ENCODE data around the gene ARG2. TPM values are rescaled to one million over a fixed set of nuclear protein-coding genes. Genes with fewer than 3 reads are reported as not detected.

The ARG2 gene
- 10 to 100 TPM; 11.9 TPM for total RNA-seq

DNA sequence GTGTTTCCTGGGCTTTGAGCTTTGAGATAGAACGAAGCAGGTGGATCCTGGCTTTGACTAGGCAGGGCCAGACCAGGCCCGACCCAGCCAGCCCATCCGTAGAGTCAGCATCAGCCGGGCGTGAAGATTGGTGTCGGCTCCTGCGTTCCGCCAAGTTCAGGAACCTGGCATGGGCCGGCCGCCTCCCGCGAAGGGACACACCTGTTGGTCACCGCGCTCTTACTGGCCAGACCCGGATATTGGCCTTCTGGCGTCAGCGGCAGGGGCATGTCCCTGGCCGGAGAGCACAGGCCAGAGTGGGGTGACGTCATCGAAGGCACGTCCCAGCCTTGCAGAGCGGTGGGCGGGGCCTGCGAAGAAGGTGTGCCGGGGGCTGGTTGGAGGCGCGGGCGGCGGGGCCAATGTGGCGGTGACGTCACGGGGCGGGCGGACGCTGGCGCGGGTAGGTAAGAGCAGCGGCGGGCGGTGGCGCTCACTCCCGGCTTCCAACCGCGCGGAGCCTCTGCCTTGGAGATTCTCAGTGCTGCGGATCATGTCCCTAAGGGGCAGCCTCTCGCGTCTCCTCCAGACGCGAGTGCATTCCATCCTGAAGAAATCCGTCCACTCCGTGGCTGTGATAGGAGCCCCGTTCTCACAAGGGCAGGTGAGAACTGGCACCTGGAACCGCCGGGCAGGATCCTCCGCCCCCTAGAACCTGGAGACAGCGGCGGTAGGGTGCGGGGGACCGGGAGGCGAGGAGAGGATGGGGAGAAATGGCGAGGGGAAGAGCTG, at the start of gene ARG2:
Gene ARG2, plus strand, starts transcription at position 475 of the 771 bp plus-strand sequence. Its CDS starts 58 bp downstream, at position 533.
- peaks cover 8% of the 10 kb centered on the region for H3K27me3 Mint-ChIP-seq
- H3K9me3 Mint-ChIP-seq (ENCODE audit: low read depth), result no peaks in the 10 kb centered on the region
- DNase-seq (peak; percentile 99), ATAC-seq (peak; percentile 88)
- peak within 1 kb of the TSS; percentile 77 for H3K4me3 Mint-ChIP-seq
- no peaks in the 10 kb centered on the region for H3K36me3 Mint-ChIP-seq (ENCODE audit: low read depth)
- peak within 1 kb of the TSS; percentile 73 for H3K27ac Mint-ChIP-seq
- intact Hi-C loops (cut with DNase I, micrococcal nuclease), result loop anchor here (1.0 to 10.0 kb wide), 11 partner anchors 19 to 1533 kb away; partner anchors contain the start of genes RDH11 (in 2 of the 2), DCAF5 (in 1 of the 2), EIF2S1 (in 1 of the 2) and PALS1 (in 1 of the 2)
- POLR2A ChIA-PET, result interaction anchor here (0.6 to 1.0 kb wide), 3 partner anchors 20 to 54 kb away, joined by 3 to 7 read pairs (median 6); partner anchors contain the start of gene PIGH
- H3K4me1 Mint-ChIP-seq, result peaks cover 31% of the 10 kb centered on the region
- CTCF ChIA-PET, result interaction anchor here (0.7 to 3.8 kb wide), 37 partner anchors 8 to 215 kb away, joined by 3 to 87 read pairs (median 5); partner anchors contain the start of genes PIGH, PLEKHH1, RDH11 and RDH12

DNA sequence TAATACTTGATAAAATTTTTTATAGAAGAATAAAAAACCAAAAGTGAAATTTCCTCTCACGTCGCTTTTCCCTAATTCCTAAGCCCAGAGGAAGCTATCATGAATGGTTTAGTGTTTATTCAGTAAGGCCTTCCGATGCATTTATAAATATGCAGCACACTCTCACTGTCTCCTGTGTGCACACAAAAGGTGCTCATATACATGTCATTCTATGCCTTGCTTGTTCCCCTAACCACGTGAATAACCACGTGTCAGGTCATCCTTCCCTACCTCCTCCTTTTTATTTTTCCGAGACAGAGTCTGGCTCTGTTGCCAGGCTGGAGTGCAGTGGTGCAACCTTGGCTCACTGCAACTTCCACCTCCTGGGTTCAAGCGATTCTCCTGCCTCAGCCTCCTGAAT, 49.3 kb upstream of the ARG2 start:
- intact Hi-C loops (cut with DNase I, micrococcal nuclease), result loop anchor here in 1 of 2 experiments (5.0 kb wide), 1 partner anchor 1213 kb away; no protein-coding TSS in a partner anchor
- no peaks in the 10 kb centered on the region for H3K9me3 Mint-ChIP-seq (ENCODE audit: low read depth)
- H3K27ac Mint-ChIP-seq, result no peak overlapping the region
- CTCF ChIA-PET, result interaction anchor here (0.8 to 5.1 kb wide), 22 partner anchors 8 to 155 kb away, joined by 3 to 159 read pairs (median 8); partner anchors contain the start of genes PIGH and PLEKHH1
- no peak for DNase-seq
- POLR2A ChIA-PET, result interaction anchor here (0.6 kb wide), 2 partner anchors 34 to 61 kb away, joined by 3 read pairs; no protein-coding TSS in a partner anchor
- no peak for ATAC-seq
- H3K4me3 Mint-ChIP-seq, result no peak overlapping the region
- H3K36me3 Mint-ChIP-seq (ENCODE audit: low read depth), result no peaks in the 10 kb centered on the region
- no peaks in the 10 kb centered on the region for H3K4me1 Mint-ChIP-seq
- H3K27me3 Mint-ChIP-seq, result peaks cover 3% of the 10 kb centered on the region

DNA sequence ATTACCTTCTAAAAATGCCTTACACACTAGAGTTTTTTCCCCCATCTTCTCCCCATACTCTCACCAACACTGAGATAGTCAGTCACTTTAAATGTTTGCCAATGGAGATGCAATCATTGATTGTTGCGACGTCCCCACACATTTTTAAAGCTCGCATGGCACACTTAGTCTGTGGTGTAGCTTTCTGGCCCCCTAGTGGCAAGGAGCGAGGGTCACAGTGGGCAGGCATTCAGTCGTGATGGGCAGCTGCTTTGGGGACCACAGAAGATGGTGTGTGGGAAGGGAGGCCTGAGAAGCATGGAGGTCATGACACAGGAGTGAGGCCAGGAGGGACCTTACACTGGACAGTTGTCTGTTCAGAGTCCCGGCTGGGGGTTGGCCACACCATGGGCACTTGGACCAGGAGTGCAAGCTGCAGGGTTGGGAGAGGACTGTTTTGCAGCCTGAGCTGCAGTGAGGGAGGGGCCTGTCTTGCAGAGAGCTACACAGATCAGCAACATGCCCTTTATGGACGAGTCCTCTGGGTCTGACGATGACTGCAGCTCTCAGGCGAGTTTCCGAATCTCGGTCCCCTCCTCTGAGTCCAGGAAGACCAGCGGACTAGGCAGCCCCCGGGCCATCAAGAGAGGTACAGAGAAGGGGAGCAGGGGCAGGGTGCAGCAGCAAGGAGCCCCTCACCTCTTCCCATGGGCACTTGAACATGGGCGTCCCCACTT, 48.3 kb upstream of the ARG2 start:
- no peaks in the 10 kb centered on the region for H3K9me3 Mint-ChIP-seq (ENCODE audit: low read depth)
- peak; percentile 82 for DNase-seq
- peaks cover 3% of the 10 kb centered on the region for H3K27me3 Mint-ChIP-seq
- peak; percentile 97 for ATAC-seq
- intact Hi-C loops (cut with DNase I, micrococcal nuclease), result loop anchor here (1.0 to 5.0 kb wide), 3 partner anchors 45 to 1214 kb away; no protein-coding TSS in a partner anchor
- no peak overlapping the region for H3K27ac Mint-ChIP-seq
- H3K4me3 Mint-ChIP-seq, result no peak overlapping the region
- ChIA-PET POLR2A (no interaction called here), CTCF (interaction anchor here (0.5 to 5.1 kb wide), 47 partner anchors 9 to 1519 kb away, joined by 3 to 159 read pairs (median 4); partner anchors contain the start of genes PIGH, PLEKHH1 and TMEM229B)
- no peaks in the 10 kb centered on the region for H3K36me3 Mint-ChIP-seq (ENCODE audit: low read depth)
- H3K4me1 Mint-ChIP-seq, result no peaks in the 10 kb centered on the region

DNA sequence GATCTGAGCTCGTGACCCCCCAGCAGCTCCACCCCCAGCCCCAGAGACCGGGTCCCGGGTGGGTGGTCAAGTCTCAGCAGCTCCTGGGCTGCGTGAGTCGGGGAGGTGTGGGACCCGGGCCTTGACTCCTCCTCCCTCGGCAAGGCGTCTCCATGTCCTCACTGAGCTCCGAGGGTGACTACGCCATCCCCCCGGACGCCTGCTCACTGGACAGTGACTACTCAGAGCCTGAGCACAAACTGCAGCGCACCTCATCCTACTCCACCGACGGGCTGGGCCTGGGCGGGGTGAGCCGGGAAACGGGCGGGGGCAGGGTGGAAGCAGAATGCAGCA, 47.8 kb upstream of the ARG2 start:
- CTCF ChIA-PET, result interaction anchor here (0.5 to 5.1 kb wide), 32 partner anchors 10 to 1519 kb away, joined by 3 to 159 read pairs (median 6); partner anchors contain the start of genes PIGH, PLEKHH1 and TMEM229B
- ATAC-seq (no peak), DNase-seq (no peak)
- intact Hi-C loops (cut with DNase I, micrococcal nuclease), result loop anchor here (1.0 to 5.0 kb wide), 3 partner anchors 46 to 1215 kb away; no protein-coding TSS in a partner anchor
- Mint-ChIP-seq H3K9me3 (ENCODE audit: low read depth) (no peaks in the 10 kb centered on the region), H3K27ac (no peak overlapping the region), H3K36me3 (ENCODE audit: low read depth) (no peaks in the 10 kb centered on the region), H3K4me3 (no peak overlapping the region), H3K4me1 (no peaks in the 10 kb centered on the region), H3K27me3 (peaks cover 3% of the 10 kb centered on the region)
- POLR2A ChIA-PET, result no interaction called here

DNA sequence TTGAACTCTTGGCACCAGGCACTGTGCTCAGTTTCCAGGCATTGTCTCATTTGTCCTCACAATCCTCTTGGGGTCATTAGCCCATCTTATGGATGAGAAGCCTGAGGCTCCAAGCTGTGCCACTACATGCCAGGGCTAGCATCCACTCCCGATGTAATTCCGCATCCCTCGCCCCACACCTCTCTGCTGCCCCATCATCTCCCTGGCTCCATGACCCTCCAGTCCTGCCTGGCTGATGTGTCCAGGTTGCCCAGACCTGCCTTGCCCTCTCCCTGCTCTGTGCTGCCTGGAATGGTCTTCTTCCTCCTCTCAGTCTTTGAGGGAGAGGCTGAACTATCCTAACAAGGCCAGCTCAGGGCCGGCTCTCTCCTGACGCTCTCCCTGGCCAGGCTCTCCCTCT, 47.1 kb upstream of the ARG2 start:
- POLR2A ChIA-PET, result no interaction called here
- ATAC-seq, result no peak
- DNase-seq, result no peak
- Mint-ChIP-seq H3K27ac (no peak overlapping the region), H3K9me3 (ENCODE audit: low read depth) (no peaks in the 10 kb centered on the region), H3K4me3 (no peak overlapping the region), H3K36me3 (ENCODE audit: low read depth) (no peaks in the 10 kb centered on the region), H3K27me3 (peaks cover 3% of the 10 kb centered on the region), H3K4me1 (no peaks in the 10 kb centered on the region)
- CTCF ChIA-PET, result interaction anchor here (0.8 to 5.1 kb wide), 9 partner anchors 10 to 144 kb away, joined by 3 to 159 read pairs (median 24); partner anchors contain the start of gene PIGH
- intact Hi-C loops (cut with DNase I, micrococcal nuclease), result loop anchor here in 1 of 2 experiments (5.0 kb wide), 1 partner anchor 1215 kb away; no protein-coding TSS in a partner anchor

DNA sequence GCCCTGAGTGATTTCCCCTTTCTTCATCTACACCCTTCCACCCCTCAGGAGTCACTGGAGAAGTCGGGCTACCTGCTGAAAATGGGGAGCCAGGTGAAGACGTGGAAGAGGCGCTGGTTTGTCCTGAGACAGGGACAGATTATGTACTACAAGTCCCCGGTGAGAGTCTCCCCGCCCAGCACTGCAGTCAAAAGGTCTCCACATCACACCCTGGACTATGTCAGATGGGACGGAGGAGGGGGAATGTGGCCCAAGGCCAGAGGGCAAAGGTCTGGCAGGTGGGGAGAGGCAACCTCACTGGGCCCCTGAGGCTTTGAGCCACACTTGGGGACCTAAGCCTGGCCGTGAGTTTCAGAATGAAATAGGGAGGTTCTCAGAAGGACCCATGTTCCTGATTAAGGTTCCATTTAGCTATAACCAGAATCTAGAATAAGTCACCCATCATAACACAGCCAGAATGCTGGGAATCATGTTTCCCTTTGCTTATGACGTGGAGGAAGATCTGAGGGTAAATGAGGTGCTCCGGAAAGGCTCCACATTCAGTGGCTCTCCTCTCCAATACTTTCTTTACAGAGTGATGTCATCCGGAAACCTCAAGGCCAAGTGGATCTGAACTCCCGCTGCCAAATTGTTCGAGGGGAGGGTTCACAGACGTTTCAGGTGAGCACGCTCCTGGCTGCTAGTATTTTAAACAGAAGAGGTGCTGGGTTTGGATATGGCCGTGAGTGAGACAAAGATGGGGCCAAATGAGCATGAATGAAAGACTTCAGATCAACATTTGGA, 46.3 kb upstream of the ARG2 start:
- DNase-seq (no peak), ATAC-seq (no peak)
- Mint-ChIP-seq H3K4me1 (no peaks in the 10 kb centered on the region), H3K36me3 (ENCODE audit: low read depth) (no peaks in the 10 kb centered on the region), H3K4me3 (no peak overlapping the region), H3K27me3 (peaks cover 3% of the 10 kb centered on the region), H3K9me3 (ENCODE audit: low read depth) (no peaks in the 10 kb centered on the region), H3K27ac (no peak overlapping the region)
- ChIA-PET CTCF (interaction anchor here (0.8 to 5.1 kb wide), 6 partner anchors 9 to 144 kb away, joined by 3 to 159 read pairs (median 32); partner anchors contain the start of gene TMEM229B), POLR2A (no interaction called here)
- intact Hi-C loops (cut with DNase I, micrococcal nuclease), result loop anchor here in 1 of 2 experiments (5.0 kb wide), 1 partner anchor 1216 kb away; no protein-coding TSS in a partner anchor

DNA sequence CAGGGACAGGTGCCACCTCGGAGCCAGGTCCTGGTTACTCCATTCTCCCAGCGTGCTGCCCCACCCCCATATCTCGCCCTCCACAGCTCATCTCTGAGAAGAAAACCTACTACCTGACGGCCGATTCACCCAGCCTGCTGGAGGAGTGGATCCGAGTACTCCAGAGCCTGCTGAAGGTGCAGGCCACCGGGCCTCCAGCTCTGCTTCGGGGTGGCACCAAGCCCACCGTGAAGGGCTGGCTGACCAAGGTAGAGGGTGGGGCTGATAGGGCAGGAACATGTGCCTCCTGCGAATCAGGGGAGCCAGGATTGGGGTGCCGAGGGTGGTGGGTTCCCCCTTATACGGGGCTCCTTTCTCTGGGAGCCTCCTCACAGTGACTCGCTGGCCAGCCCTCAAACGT, 45.6 kb upstream of the ARG2 start:
- ChIA-PET CTCF (interaction anchor here (1.0 kb wide), 1 partner anchor 130 kb away, joined by 3 read pairs; no protein-coding TSS in a partner anchor), POLR2A (no interaction called here)
- no peak overlapping the region for H3K27ac Mint-ChIP-seq
- H3K27me3 Mint-ChIP-seq, result peaks cover 3% of the 10 kb centered on the region
- H3K36me3 Mint-ChIP-seq (ENCODE audit: low read depth), result no peaks in the 10 kb centered on the region
- intact Hi-C loops (cut with DNase I, micrococcal nuclease), result loop anchor here in 1 of 2 experiments (5.0 kb wide), 1 partner anchor 1217 kb away; no protein-coding TSS in a partner anchor
- ATAC-seq (no peak), DNase-seq (no peak)
- no peaks in the 10 kb centered on the region for H3K9me3 Mint-ChIP-seq (ENCODE audit: low read depth)
- H3K4me3 Mint-ChIP-seq, result no peak overlapping the region
- no peaks in the 10 kb centered on the region for H3K4me1 Mint-ChIP-seq

DNA sequence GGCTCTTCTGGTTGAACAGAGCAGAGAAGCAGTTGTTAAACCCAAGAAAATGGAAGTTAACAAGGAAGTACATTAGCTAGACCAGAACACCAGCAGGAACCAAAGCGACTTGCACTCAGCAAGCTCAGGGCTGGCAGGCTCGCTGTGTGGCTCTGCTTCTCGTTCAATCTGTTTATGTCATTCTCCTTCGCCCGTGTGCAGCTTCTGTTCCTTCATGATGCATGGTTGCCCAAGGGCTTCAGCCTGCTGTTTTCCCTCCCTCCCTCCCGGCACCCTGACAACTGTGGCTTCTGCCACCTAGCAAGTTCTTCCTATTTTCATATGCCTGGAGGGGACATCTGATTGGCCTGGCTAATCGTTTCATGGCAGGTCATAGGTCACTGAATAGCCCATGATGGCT, 44.9 kb upstream of the ARG2 start:
- ChIA-PET CTCF (interaction anchor here (1.0 to 1.9 kb wide), 2 partner anchors 10 to 129 kb away, joined by 3 to 6 read pairs; no protein-coding TSS in a partner anchor), POLR2A (interaction anchor here (0.7 kb wide), 1 partner anchor 126 kb away, joined by 3 read pairs; no protein-coding TSS in a partner anchor)
- Mint-ChIP-seq H3K4me1 (no peaks in the 10 kb centered on the region), H3K27ac (no peak overlapping the region), H3K27me3 (peaks cover 3% of the 10 kb centered on the region), H3K36me3 (ENCODE audit: low read depth) (no peaks in the 10 kb centered on the region), H3K4me3 (no peak overlapping the region), H3K9me3 (ENCODE audit: low read depth) (no peaks in the 10 kb centered on the region)
- ATAC-seq, result no peak
- intact Hi-C loops (cut with DNase I, micrococcal nuclease), result loop anchor here in 1 of 2 experiments (5.0 kb wide), 1 partner anchor 1218 kb away; no protein-coding TSS in a partner anchor
- DNase-seq, result no peak

DNA sequence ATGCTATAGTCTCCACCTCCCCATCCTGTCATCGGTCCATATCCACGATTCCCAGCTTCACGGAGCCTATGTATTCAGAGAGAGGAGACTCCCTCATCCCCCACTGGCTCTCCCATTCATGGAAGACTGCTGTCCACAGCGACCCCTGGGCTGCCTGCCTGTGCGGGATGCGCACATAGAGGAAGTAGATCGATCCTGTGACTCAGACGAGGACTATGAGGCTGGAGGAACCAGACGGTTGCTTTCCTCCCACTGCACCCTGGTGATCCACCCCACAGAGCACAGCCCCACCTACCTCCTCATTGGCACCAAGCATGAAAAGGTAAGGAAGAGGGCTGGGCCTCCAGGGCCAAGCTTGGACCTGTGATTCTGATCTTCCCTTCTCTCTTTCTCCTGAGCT, 44.0 kb upstream of the ARG2 start:
- no peaks in the 10 kb centered on the region for H3K4me1 Mint-ChIP-seq
- ChIA-PET POLR2A (interaction anchor here (0.6 kb wide), 1 partner anchor 128 kb away, joined by 3 read pairs; no protein-coding TSS in a partner anchor), CTCF (interaction anchor here (1.0 to 1.9 kb wide), 3 partner anchors 9 to 148 kb away, joined by 3 to 6 read pairs (median 4); no protein-coding TSS in a partner anchor)
- intact Hi-C loops (cut with DNase I, micrococcal nuclease), result no loop called here
- H3K27me3 Mint-ChIP-seq, result peaks cover 3% of the 10 kb centered on the region
- ATAC-seq (no peak), DNase-seq (no peak)
- no peaks in the 10 kb centered on the region for H3K9me3 Mint-ChIP-seq (ENCODE audit: low read depth)
- no peak overlapping the region for H3K27ac Mint-ChIP-seq
- H3K4me3 Mint-ChIP-seq, result no peak overlapping the region
- H3K36me3 Mint-ChIP-seq (ENCODE audit: low read depth), result no peaks in the 10 kb centered on the region

Data from activated CD4-positive, alpha-beta T cell treated with anti-CD3 and anti-CD28 coated beads for 36 hours (primary cell).